Calu3 (cell line): ENCODE data around the gene EHF. TPM values are rescaled to one million over a fixed set of nuclear protein-coding genes. Genes with fewer than 3 reads are reported as not detected.

Experiments used
- BruUV-seq: library from RNA; stranded (reverse); fragments of 400-500 nt; replicated peaks from 2 replicates; lab custom pipeline; 2021; lab: Mats Ljungman, UMichigan
- CTCF ChIA-PET: fragments of 300-600 bp; sonication (Branson Sonifier 250); formaldehyde crosslinking; loops from one replicate; lab custom pipeline; 2022; ENCODE audit warnings: antibody characterized with exemption; lab: Charles Lee
- DNase-seq: peaks from one replicate; pipeline ENCODE4 v3.0.0; 2022
- H3K27ac Mint-ChIP-seq: one replicate; pipeline ENCODE4 v1.8.0; 2022; ENCODE audit warnings: mixed read lengths; ENCODE audit not compliant: unreplicated experiment
- H3K27me3 Mint-ChIP-seq: one replicate; pipeline ENCODE4 v1.8.0; 2022; ENCODE audit warnings: mixed read lengths; ENCODE audit not compliant: unreplicated experiment
- H3K36me3 Mint-ChIP-seq: one replicate; pipeline ENCODE4 v1.8.0; 2022; ENCODE audit warnings: mild to moderate bottlenecking, moderate library complexity, mixed read lengths; ENCODE audit not compliant: insufficient read depth, unreplicated experiment
- H3K4me1 Mint-ChIP-seq: one replicate; pipeline ENCODE4 v1.8.0; 2022; ENCODE audit warnings: mild to moderate bottlenecking, low read depth, mixed read lengths; ENCODE audit not compliant: unreplicated experiment
- H3K4me3 Mint-ChIP-seq: one replicate; pipeline ENCODE4 v1.8.0; 2022; ENCODE audit warnings: mild to moderate bottlenecking, low read depth, moderate library complexity, mixed read lengths; ENCODE audit not compliant: unreplicated experiment
- H3K9me3 Mint-ChIP-seq: one replicate; pipeline ENCODE4 v1.8.0; 2022; ENCODE audit warnings: low read depth, mixed read lengths; ENCODE audit not compliant: unreplicated experiment
- intact Hi-C: fragments of 100-400 bp; cut with micrococcal nuclease; formaldehyde crosslinking; loops from one replicate; pipeline ENCODE4 v1.10.0; 2022; ENCODE audit not compliant: unreplicated experiment
- total RNA-seq: library from RNA; stranded (reverse); gene quantifications from 2 replicates; pipeline ENCODE4 v1.2.3, GENCODE V29; 2022
- TF ChIP-seq, protein P1 (sequence below): fragments of 200-600 bp; IDR thresholded peaks from one replicate; pipeline ENCODE4 v1.8.0; 2022; ENCODE audit warnings: antibody characterized with exemption; ENCODE audit not compliant: unreplicated experiment

The EHF gene
- total RNA-seq, 1 experiment from 2014 or later = 286 TPM

DNA sequence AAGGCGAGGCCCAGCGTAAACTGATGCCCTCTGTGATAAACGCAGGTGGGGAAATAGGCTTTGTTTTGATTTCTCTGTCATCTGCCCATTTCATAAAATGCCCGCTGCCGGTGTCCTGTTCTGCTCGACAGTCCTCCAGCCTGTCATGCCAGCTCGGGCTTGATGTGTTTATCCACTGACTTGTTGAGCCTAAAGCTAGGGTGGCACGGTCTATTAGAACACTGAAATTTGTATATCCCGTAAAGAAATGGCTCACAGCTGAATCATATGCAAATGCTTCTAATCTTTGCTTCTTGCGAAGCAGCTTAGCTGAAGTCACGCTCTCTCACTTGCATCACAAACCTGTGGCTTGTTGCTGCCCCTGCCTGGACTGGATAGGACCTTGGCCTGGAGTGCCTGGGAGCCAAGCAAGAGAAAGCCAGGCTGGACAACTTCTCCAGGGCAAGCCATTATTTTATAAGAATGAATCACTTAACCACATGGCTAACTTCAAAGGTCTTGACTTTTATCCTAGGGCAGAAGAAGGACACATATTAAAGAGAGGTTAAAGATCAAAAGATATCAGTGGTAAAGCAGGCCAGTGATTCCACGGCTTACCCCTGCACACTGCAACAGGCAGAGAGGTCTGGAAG, 33.1 kb downstream of the EHF start:
- intact Hi-C loops = loop anchor here (1.0 to 5.0 kb wide), 6 partner anchors 12 to 236 kb away; partner anchors contain the start of gene EHF
- BruUV-seq = no TSS peak
- Mint-ChIP-seq H3K4me3 (peak overlapping the region; percentile 56), H3K9me3 (no peaks in the 10 kb centered on the region), H3K27me3 (no peaks in the 10 kb centered on the region), H3K27ac (peak overlapping the region; percentile 81), H3K4me1 (peaks cover 79% of the 10 kb centered on the region), H3K36me3 (peaks cover 98% of the 10 kb centered on the region)
- TF ChIP-seq, protein P1, sequence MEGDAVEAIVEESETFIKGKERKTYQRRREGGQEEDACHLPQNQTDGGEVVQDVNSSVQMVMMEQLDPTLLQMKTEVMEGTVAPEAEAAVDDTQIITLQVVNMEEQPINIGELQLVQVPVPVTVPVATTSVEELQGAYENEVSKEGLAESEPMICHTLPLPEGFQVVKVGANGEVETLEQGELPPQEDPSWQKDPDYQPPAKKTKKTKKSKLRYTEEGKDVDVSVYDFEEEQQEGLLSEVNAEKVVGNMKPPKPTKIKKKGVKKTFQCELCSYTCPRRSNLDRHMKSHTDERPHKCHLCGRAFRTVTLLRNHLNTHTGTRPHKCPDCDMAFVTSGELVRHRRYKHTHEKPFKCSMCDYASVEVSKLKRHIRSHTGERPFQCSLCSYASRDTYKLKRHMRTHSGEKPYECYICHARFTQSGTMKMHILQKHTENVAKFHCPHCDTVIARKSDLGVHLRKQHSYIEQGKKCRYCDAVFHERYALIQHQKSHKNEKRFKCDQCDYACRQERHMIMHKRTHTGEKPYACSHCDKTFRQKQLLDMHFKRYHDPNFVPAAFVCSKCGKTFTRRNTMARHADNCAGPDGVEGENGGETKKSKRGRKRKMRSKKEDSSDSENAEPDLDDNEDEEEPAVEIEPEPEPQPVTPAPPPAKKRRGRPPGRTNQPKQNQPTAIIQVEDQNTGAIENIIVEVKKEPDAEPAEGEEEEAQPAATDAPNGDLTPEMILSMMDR = no peak
- DNase-seq = peak; percentile 82
- CTCF ChIA-PET = interaction anchor here (0.9 to 5.5 kb wide), 12 partner anchors 10 to 141 kb away, joined by 3 to 50 read pairs (median 5); partner anchors contain the start of genes EHF and ELF5

DNA sequence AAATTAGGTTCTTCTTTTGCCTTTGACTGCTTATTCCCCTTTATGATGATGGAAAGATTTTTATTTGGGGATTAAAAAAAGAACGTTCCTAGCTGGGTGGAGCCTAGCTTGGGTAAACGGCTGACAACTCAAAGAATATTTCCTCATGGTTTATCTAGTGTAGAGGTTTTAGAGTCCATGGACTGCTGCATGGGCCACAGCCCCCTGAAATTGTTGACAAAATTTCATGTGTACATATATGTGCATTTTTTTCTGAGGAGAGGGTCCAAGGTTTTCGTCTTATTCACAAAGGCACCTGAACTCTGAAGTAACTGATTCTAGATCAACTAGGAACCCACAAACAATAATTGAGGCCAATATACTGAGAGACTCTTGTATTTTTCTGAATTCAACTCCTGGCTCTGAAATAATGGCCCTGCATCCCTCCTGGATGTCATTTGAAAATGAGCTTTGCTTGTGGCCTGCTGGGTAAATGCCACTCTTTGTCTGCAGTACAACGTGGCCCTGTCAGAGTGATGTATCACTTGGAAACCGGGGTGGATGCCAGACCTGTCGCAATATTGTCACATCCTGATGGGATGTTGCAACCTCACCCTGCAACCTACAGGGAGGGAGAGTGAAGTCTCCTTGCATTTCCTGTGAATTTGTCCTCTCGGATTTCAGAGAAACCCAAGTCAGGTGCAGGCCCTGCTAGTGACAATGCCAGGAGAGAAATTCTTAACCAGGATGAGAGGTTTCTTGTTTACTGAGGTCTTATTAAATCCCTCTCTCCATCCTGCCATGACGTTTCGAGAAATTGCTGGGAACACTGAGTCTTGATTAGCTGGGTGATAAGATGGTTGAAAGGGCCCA, 33.8 kb downstream of the EHF start:
- Mint-ChIP-seq H3K4me1 (peaks cover 72% of the 10 kb centered on the region), H3K27me3 (no peaks in the 10 kb centered on the region), H3K36me3 (peaks cover 98% of the 10 kb centered on the region), H3K4me3 (peak overlapping the region; percentile 56), H3K9me3 (no peaks in the 10 kb centered on the region), H3K27ac (peak overlapping the region; percentile 81)
- TF ChIP-seq, protein P1 = no peak
- peak; percentile 89 for DNase-seq
- intact Hi-C loops = loop anchor here (1.0 to 5.0 kb wide), 6 partner anchors 12 to 236 kb away; partner anchors contain the start of gene EHF
- BruUV-seq = TSS peak; percentile 87
- CTCF ChIA-PET = interaction anchor here (0.9 to 5.5 kb wide), 17 partner anchors 11 to 235 kb away, joined by 3 to 50 read pairs (median 4); partner anchors contain the start of gene EHF

DNA sequence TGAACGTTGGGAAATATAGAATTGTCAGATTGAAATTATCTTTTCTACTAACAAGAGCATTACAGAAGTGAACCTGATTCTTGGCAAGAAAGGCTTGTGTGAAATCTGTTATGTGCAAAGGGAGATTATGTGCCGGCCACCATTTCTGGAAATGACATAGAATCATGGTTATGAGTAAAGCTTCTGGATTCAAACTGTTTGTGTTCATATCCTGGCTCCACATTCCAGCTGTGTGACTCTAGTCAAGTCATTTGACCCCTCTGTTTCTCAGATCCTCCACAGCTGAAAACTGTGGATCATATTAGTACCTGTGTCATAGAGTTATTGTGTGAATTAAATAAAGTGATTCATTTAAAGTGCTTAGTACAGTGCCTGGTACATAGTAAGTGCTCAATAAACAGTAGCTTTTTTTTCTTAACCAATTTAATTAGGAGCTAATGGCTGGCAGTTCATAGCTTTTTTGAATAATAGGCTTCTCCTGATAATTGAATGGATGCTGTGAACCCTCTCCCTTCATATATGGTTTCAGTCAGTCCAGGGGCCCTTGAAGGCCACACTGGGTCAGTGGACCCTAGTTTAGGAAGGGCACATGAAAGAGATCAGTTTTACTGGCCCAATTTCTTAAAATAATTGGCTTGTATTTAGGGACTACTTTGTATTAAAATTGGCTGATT, 34.6 kb downstream of the EHF start:
- no TSS peak for BruUV-seq
- Mint-ChIP-seq H3K4me3 (peak overlapping the region; percentile 56), H3K9me3 (no peaks in the 10 kb centered on the region), H3K27me3 (no peaks in the 10 kb centered on the region), H3K4me1 (peaks cover 65% of the 10 kb centered on the region), H3K36me3 (peaks cover 98% of the 10 kb centered on the region), H3K27ac (peak overlapping the region; percentile 81)
- intact Hi-C loops = loop anchor here (2.0 kb wide), 2 partner anchors 35 to 69 kb away; partner anchors contain the start of gene EHF
- DNase-seq = no peak
- TF ChIP-seq, protein P1 = no peak
- CTCF ChIA-PET = interaction anchor here (1.0 to 5.5 kb wide), 12 partner anchors 11 to 235 kb away, joined by 3 to 50 read pairs (median 4); partner anchors contain the start of gene EHF
